Measurements from ENCODE around the gene ZGRF1.

DNA sequence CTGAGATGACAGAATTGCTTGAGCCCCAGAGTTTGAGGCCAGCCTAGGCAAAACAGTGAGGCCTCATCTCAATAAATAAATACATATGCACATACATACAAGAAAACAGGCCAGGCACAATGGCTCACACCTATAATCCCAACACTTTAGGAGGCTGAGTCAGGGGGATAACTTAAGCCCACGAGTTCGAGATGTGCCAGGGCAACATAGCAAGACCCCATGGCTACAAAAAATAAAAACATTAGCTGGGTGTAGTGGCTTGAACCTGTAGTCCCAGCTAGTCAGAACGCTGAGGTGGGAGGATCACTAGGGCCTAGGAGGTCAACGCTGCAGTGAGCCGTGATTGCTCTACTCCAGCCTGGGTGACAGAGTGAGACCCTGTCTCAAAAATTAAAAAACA is 69.2 kb downstream of the ZGRF1 start:
- TF ChIP-seq, protein P1, sequence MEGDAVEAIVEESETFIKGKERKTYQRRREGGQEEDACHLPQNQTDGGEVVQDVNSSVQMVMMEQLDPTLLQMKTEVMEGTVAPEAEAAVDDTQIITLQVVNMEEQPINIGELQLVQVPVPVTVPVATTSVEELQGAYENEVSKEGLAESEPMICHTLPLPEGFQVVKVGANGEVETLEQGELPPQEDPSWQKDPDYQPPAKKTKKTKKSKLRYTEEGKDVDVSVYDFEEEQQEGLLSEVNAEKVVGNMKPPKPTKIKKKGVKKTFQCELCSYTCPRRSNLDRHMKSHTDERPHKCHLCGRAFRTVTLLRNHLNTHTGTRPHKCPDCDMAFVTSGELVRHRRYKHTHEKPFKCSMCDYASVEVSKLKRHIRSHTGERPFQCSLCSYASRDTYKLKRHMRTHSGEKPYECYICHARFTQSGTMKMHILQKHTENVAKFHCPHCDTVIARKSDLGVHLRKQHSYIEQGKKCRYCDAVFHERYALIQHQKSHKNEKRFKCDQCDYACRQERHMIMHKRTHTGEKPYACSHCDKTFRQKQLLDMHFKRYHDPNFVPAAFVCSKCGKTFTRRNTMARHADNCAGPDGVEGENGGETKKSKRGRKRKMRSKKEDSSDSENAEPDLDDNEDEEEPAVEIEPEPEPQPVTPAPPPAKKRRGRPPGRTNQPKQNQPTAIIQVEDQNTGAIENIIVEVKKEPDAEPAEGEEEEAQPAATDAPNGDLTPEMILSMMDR (IDR thresholded peaks at IDR 0.05) = no peak
- no peak for TF ChIP-seq POLR2A (IDR thresholded peaks at IDR 0.05)
